GM23338 (cell line): ENCODE results near the gene SIRT7. TPM values are rescaled to one million over a fixed set of nuclear protein-coding genes. Genes with fewer than 3 reads are reported as not detected.

Source experiments
- ATAC-seq: fragments of 200-7000 bp; cut with Tn5 transposase; 3 replicates; pipeline ENCODE4 v1.9.1; 2020
- DNase-seq: peaks from one replicate; pipeline ENCODE4 v3.0.0-alpha.2; 2015; ENCODE audit warnings: low spot score
- H2AFZ ChIP-seq: fragments of 200-600 bp; sonication (generic); 2 replicates; pipeline ENCODE4 v1.8.0; 2016; ENCODE audit warnings: antibody characterized with exemption, mild to moderate bottlenecking, moderate library complexity
- H3F3A ChIP-seq: fragments of 200-600 bp; sonication (generic); replicated peaks from 2 replicates; pipeline ENCODE4 v1.8.0; 2017; ENCODE audit warnings: antibody characterized with exemption, mixed run types, low read depth
- H3K27ac ChIP-seq: fragments of 200-600 bp; sonication (generic); 2 replicates; pipeline ENCODE4 v1.6.1; 2016; ENCODE audit warnings: low read depth
- H3K27me3 ChIP-seq: fragments of 200-600 bp; sonication (generic); 2 replicates; pipeline ENCODE4 v1.8.0; 2016; ENCODE audit warnings: mild to moderate bottlenecking, mixed run types, moderate library complexity; ENCODE audit not compliant: insufficient read depth
- H3K36me3 ChIP-seq: fragments of 200-600 bp; sonication (generic); 2 replicates; pipeline ENCODE4 v1.8.0; 2016; ENCODE audit warnings: mild to moderate bottlenecking; ENCODE audit not compliant: insufficient read depth
- H3K4me1 ChIP-seq: fragments of 200-600 bp; sonication (generic); 2 replicates; pipeline ENCODE4 v1.8.0; 2016; ENCODE audit warnings: mild to moderate bottlenecking, moderate library complexity; ENCODE audit not compliant: insufficient read depth
- H3K4me2 ChIP-seq: fragments of 200-600 bp; sonication (generic); 2 replicates; pipeline ENCODE4 v1.7.1; 2017; ENCODE audit warnings: mixed run types
- H3K4me3 ChIP-seq: fragments of 200-600 bp; sonication (generic); 2 replicates; pipeline ENCODE4 v1.6.1; 2016; ENCODE audit warnings: mixed run types
- H3K79me2 ChIP-seq: fragments of 200-600 bp; sonication (generic); replicated peaks from 2 replicates; pipeline ENCODE4 v1.8.0; 2017; ENCODE audit warnings: mild to moderate bottlenecking; ENCODE audit not compliant: insufficient read depth
- H3K9me2 ChIP-seq: fragments of 200-600 bp; sonication (generic); 2 replicates; pipeline ENCODE4 v1.8.0; 2017; ENCODE audit not compliant: insufficient read depth
- H4K20me1 ChIP-seq: fragments of 200-600 bp; sonication (generic); replicated peaks from 2 replicates; pipeline ENCODE4 v1.8.0; 2017; ENCODE audit warnings: mild to moderate bottlenecking; ENCODE audit not compliant: insufficient read depth
- H3K27ac Mint-ChIP-seq: 2 replicates; pipeline ENCODE4 v1.8.0; 2020; ENCODE audit warnings: inconsistent platforms, mild to moderate bottlenecking, moderate library complexity, mixed read lengths
- H3K27me3 Mint-ChIP-seq: 3 replicates; pipeline ENCODE4 v1.8.0; 2022; ENCODE audit warnings: low read depth, mild to moderate bottlenecking, moderate library complexity, mixed read lengths, inconsistent platforms; ENCODE audit not compliant: insufficient read depth, poor library complexity
- H3K36me3 Mint-ChIP-seq: 3 replicates; pipeline ENCODE4 v1.8.0; 2021; ENCODE audit warnings: low read depth, mild to moderate bottlenecking, inconsistent platforms, moderate library complexity, mixed read lengths
- H3K4me1 Mint-ChIP-seq: 3 replicates; pipeline ENCODE4 v1.8.0; 2020; ENCODE audit warnings: mild to moderate bottlenecking, inconsistent platforms, mixed read lengths
- H3K4me3 Mint-ChIP-seq: 3 replicates; pipeline ENCODE4 v1.8.0; 2021; ENCODE audit warnings: moderate library complexity, mild to moderate bottlenecking, inconsistent platforms, mixed read lengths
- H3K9me3 Mint-ChIP-seq: 3 replicates; pipeline ENCODE4 v1.8.0; 2020; ENCODE audit warnings: moderate library complexity, mild to moderate bottlenecking, inconsistent platforms, mixed read lengths
- EZH2phosphoT487 ChIP-seq: fragments of 200-600 bp; sonication (generic); IDR thresholded peaks from one replicate; pipeline ENCODE4 v1.8.1; 2018; ENCODE audit warnings: antibody characterized with exemption; ENCODE audit not compliant: unreplicated experiment
- ZNF331 ChIP-seq: fragments of 250-450 bp; sonication (Bioruptor Pico); IDR thresholded peaks from 2 replicates; pipeline ENCODE4 v1.5.0; 2020; ENCODE audit warnings: low read depth, mild to moderate bottlenecking, moderate library complexity
- ZNF462 ChIP-seq: fragments of 250-450 bp; sonication (Bioruptor Pico); IDR thresholded peaks from 2 replicates; pipeline ENCODE4 v1.5.0; 2020; ENCODE audit warnings: mild to moderate bottlenecking, moderate library complexity
- polyA plus RNA-seq: library from polyadenylated mRNA; unstranded; fragments of >200 nt; fragmentation: Nextera tagmentation; extraction: Ambion mirVana; gene quantifications from 2 replicates; pipeline ENCODE4 v1.2.1, GENCODE V29; 2016
- total RNA-seq: library from RNA; depleted of rRNA; stranded (reverse); fragments of >200 nt; shearing (Covaris generic); gene quantifications from 2 replicates; pipeline ENCODE4 v1.2.3, GENCODE V29; 2014

The SIRT7 gene
- total and polyA plus RNA-seq, 2 experiments from 2014 or later = 16.3 to 20.8 TPM

GRCh38 chr17:81913394-81914102, 4.4 kb downstream of the SIRT7 start:
- no peaks in the 10 kb centered on the region for H3K36me3 ChIP-seq
- Mint-ChIP-seq H3K4me3 (no peak overlapping the region; the same call in 2 of the 3 replicates), H3K27me3 (peaks cover 28% of the 10 kb centered on the region), H3K9me3 (no peaks in the 10 kb centered on the region), H3K4me1 (peaks cover 13% of the 10 kb centered on the region), H3K36me3 (peaks cover 39% of the 10 kb centered on the region), H3K27ac (no peak overlapping the region)
- H3K79me2 ChIP-seq = peaks cover 19% of the 10 kb centered on the region
- ATAC-seq = no peak
- H3K4me2 ChIP-seq = no peak overlapping the region
- H3F3A ChIP-seq = peaks cover 41% of the 10 kb centered on the region
- no peak overlapping the region for H3K4me3 ChIP-seq
- no peaks in the 10 kb centered on the region for H3K9me2 ChIP-seq
- no peak overlapping the region for H2AFZ ChIP-seq
- DNase-seq = no peak
- H3K4me1 ChIP-seq = peaks cover 17% of the 10 kb centered on the region
- TF ChIP-seq EZH2phosphoT487 (no peak), ZNF462 (CRISPR knock-in tag) (no peak), ZNF331 (CRISPR knock-in tag) (no peak)
- H3K27me3 ChIP-seq = no peaks in the 10 kb centered on the region
- H4K20me1 ChIP-seq = peaks cover 9% of the 10 kb centered on the region
- H3K27ac ChIP-seq = no peak overlapping the region
